ENCODE results near the gene CLEC3B.
A peak's percentile ranks its signal among the peaks of the same experiment; 100 is the strongest.

The CLEC3B gene

DNA sequence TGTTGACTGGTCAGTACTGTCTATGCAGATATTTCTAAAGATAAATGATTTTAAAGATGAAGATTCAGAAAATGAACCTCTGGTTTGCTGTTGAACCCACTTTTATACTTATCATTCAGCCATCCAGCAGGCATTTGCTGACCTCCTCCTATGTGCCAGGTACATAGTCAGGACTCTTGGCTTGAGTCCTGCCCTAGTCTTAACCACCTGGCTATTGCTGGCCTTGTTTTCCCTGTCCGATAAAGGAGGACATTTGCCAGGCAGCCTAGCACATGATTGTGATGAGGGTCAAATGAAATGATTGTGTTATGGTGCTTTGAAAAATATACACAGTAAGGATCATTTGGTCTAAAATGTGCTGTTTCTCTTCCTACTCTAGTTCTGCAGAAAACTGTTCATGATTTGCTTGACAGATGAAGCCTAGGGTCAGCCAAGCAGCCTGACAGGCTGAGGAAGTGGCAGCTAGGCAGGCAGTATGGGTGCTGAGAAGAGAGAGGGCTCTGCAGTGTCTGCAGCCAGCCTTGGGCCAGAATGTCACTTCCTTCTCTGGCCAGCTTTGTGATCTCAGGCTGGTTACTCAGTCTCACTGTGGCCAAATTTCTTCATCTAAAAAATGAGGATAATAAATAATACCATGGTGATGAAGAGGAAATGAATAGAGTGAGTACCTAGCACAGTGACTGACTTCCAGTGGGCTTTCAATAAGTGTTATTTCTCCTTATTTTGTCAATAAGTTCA lies 36.3 kb upstream of the CLEC3B start:
- POLR2A ChIA-PET, result no interaction called here
- no peak overlapping the region for H3K27ac ChIP-seq (ENCODE audit: extremely low read depth, low read depth, low read length)
- no peaks in the 10 kb centered on the region for H3K9me3 ChIP-seq (ENCODE audit: control insufficient read depth, insufficient read depth, low read depth, low read length)
- TF ChIP-seq ZNF366 (tag by site-specific recombination; conservative IDR thresholded peaks at IDR 0.05), result no peak
- TF ChIP-seq ZNF629 (tag by site-specific recombination; IDR thresholded peaks at IDR 0.05), result no peak
- no peak for TF ChIP-seq WT1 (tag by site-specific recombination; IDR thresholded peaks at IDR 0.05)
- no peak for TF ChIP-seq ZNF768 (tag by site-specific recombination; IDR thresholded peaks at IDR 0.05)
- TF ChIP-seq ZNF37A (tag by site-specific recombination; IDR thresholded peaks at IDR 0.05), result no peak
- no peak for TF ChIP-seq KLF10 (tag by site-specific recombination; IDR thresholded peaks at IDR 0.05)
- TF ChIP-seq ZNF155 (tag by site-specific recombination; IDR thresholded peaks at IDR 0.05), result no peak
- TF ChIP-seq ZNF558 (tag by site-specific recombination; IDR thresholded peaks at IDR 0.05), result no peak
- TF ChIP-seq, protein P1, sequence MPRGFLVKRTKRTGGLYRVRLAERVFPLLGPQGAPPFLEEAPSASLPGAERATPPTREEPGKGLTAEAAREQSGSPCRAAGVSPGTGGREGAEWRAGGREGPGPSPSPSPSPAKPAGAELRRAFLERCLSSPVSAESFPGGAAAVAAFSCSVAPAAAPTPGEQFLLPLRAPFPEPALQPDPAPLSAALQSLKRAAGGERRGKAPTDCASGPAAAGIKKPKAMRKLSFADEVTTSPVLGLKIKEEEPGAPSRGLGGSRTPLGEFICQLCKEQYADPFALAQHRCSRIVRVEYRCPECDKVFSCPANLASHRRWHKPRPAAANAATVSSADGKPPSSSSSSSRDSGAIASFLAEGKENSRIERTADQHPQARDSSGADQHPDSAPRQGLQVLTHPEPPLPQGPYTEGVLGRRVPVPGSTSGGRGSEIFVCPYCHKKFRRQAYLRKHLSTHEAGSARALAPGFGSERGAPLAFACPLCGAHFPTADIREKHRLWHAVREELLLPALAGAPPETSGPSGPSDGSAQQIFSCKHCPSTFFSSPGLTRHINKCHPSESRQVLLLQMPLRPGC (tag by site-specific recombination; IDR thresholded peaks at IDR 0.05), result no peak
- no peak for TF ChIP-seq ZNF610 (tag by site-specific recombination; IDR thresholded peaks at IDR 0.05; ENCODE audit: borderline replicate concordance)
- CTCF ChIA-PET, result interaction anchor here (0.6 kb wide), 1 partner anchor 558 kb away, joined by 3 read pairs; no protein-coding TSS in a partner anchor
- H3K4me1 ChIP-seq (ENCODE audit: control insufficient read depth, insufficient read depth, low read length), result peaks cover 7% of the 10 kb centered on the region
- H3K4me3 ChIP-seq (ENCODE audit: low read depth, low read length), result no peak overlapping the region
- peaks cover 0 to 48% of the 10 kb centered on the region in 2 experiments; a peak in 1 of 3 replicates for H3K36me3 ChIP-seq (ENCODE audit: control insufficient read depth in 2 of 2, insufficient read depth in 1 of 2, low read length in 2 of 2)

DNA sequence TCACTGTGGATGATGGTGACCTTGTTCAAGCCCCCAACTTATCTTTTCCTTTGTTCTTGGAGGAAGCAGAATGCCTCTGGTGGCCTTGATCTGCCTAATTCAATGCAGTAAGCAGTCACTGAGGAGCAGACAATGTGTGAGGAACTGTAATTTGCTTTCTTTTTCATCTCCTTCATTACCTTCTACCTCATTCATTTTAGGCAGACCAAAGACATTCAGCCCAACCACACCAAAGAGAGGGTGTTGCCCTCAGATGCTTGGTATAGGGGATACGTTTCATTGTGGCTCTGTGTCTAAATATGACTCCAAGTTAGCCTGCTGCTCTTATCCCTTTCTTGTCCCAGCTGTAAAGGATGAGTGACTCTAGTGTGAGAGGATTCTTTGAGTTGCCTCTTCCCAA lies 34.8 kb upstream of the CLEC3B start:
- Histone ChIP-seq H3K4me1 (ENCODE audit: control insufficient read depth, insufficient read depth, low read length) (peaks cover 14% of the 10 kb centered on the region), H3K4me3 (ENCODE audit: low read depth, low read length) (no peak overlapping the region), H3K9me3 (ENCODE audit: control insufficient read depth, insufficient read depth, low read depth, low read length) (no peaks in the 10 kb centered on the region), H3K27ac (ENCODE audit: extremely low read depth, low read depth, low read length) (no peak overlapping the region), H3K36me3 (ENCODE audit: control insufficient read depth in 2 of 2, insufficient read depth in 1 of 2, low read length in 2 of 2) (peaks cover 0 to 42% of the 10 kb centered on the region in 2 experiments; a peak in 1 of 3 replicates)
- TF ChIP-seq, protein P2, sequence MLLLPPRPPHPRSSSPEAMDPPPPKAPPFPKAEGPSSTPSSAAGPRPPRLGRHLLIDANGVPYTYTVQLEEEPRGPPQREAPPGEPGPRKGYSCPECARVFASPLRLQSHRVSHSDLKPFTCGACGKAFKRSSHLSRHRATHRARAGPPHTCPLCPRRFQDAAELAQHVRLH (tag by site-specific recombination; IDR thresholded peaks at IDR 0.05), result no peak
- TF ChIP-seq, protein P3, sequence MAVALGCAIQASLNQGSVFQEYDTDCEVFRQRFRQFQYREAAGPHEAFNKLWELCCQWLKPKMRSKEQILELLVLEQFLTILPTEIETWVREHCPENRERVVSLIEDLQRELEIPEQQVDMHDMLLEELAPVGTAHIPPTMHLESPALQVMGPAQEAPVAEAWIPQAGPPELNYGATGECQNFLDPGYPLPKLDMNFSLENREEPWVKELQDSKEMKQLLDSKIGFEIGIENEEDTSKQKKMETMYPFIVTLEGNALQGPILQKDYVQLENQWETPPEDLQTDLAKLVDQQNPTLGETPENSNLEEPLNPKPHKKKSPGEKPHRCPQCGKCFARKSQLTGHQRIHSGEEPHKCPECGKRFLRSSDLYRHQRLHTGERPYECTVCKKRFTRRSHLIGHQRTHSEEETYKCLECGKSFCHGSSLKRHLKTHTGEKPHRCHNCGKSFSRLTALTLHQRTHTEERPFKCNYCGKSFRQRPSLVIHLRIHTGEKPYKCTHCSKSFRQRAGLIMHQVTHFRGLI (tag by site-specific recombination; IDR thresholded peaks at IDR 0.05), result peak; percentile 61
- POLR2A ChIA-PET, result no interaction called here
- CTCF ChIA-PET, result no interaction called here

DNA sequence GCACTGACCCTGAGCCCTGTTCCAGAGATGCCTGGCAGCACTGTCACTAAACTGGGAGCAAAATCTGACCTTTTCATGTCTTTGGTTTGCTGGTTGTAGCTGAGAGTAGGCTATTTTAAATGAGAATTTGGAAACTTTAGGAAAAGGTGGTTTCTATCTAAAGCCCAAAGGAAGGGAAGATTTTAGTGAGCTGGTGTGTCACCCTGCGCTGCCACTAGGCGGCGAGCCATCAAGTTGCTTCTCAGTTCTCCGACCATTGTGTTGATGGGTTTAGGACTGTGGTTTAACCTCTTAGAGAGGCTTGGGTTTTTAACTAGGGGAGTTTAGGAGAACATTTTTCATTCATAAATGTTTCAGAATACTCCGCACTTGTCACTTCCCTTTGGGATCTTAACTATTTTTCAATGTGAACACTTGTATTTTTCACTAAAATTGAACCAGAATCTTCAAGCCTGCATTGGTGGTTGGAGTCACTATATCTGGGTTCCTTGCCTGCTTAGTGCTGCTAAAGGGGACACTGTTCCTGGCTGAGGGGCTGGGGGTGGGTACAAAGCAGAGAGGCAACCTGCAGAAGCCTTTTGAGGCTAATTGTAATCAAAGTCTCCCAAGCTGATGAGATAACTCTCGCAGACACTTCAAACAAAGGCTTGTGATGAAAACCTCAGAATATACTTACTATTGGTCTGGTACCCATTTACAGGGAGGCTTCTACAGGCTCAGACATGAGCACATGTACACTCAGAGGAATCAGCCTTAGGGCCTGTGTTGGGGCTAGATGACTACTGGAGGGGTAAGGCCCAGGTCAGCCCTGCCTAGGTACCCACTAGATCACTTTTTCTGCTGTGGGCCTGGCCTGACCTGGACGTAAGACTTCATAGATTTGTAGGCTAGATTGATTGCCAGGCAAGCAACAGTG lies 33.3 kb upstream of the CLEC3B start:
- ChIA-PET POLR2A (no interaction called here), CTCF (interaction anchor here (0.6 to 1.6 kb wide), 5 partner anchors 8 to 245 kb away, joined by 3 read pairs; no protein-coding TSS in a partner anchor)
- Histone ChIP-seq H3K27ac (ENCODE audit: extremely low read depth, low read depth, low read length) (no peak overlapping the region; the same call in 1 of the 2 replicates), H3K4me3 (ENCODE audit: low read depth, low read length) (no peak overlapping the region), H3K9me3 (ENCODE audit: control insufficient read depth, insufficient read depth, low read depth, low read length) (no peaks in the 10 kb centered on the region), H3K4me1 (ENCODE audit: control insufficient read depth, insufficient read depth, low read length) (peaks cover 18% of the 10 kb centered on the region), H3K36me3 (ENCODE audit: control insufficient read depth in 2 of 2, insufficient read depth in 1 of 2, low read length in 2 of 2) (peaks cover 0 to 55% of the 10 kb centered on the region in 2 experiments; a peak in 1 of 3 replicates)
- TF ChIP-seq, protein P4, sequence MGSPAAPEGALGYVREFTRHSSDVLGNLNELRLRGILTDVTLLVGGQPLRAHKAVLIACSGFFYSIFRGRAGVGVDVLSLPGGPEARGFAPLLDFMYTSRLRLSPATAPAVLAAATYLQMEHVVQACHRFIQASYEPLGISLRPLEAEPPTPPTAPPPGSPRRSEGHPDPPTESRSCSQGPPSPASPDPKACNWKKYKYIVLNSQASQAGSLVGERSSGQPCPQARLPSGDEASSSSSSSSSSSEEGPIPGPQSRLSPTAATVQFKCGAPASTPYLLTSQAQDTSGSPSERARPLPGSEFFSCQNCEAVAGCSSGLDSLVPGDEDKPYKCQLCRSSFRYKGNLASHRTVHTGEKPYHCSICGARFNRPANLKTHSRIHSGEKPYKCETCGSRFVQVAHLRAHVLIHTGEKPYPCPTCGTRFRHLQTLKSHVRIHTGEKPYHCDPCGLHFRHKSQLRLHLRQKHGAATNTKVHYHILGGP (tag by site-specific recombination; IDR thresholded peaks at IDR 0.05), result no peak
- TF ChIP-seq ZNF654 (tag by site-specific recombination; IDR thresholded peaks at IDR 0.05; ENCODE audit: low read depth) (0 out of 2 replicates have a peak, but pooled peaks have one; percentile 5), MZF1 (tag by site-specific recombination; IDR thresholded peaks at IDR 0.05; ENCODE audit: borderline replicate concordance) (no peak), BCL11B (tag by site-specific recombination; IDR thresholded peaks at IDR 0.05; ENCODE audit: low read depth) (no peak)
- TF ChIP-seq, protein P5, sequence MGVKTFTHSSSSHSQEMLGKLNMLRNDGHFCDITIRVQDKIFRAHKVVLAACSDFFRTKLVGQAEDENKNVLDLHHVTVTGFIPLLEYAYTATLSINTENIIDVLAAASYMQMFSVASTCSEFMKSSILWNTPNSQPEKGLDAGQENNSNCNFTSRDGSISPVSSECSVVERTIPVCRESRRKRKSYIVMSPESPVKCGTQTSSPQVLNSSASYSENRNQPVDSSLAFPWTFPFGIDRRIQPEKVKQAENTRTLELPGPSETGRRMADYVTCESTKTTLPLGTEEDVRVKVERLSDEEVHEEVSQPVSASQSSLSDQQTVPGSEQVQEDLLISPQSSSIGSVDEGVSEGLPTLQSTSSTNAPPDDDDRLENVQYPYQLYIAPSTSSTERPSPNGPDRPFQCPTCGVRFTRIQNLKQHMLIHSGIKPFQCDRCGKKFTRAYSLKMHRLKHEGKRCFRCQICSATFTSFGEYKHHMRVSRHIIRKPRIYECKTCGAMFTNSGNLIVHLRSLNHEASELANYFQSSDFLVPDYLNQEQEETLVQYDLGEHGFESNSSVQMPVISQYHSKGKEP (tag by site-specific recombination; IDR thresholded peaks at IDR 0.05), result no peak
- TF ChIP-seq, protein P6, sequence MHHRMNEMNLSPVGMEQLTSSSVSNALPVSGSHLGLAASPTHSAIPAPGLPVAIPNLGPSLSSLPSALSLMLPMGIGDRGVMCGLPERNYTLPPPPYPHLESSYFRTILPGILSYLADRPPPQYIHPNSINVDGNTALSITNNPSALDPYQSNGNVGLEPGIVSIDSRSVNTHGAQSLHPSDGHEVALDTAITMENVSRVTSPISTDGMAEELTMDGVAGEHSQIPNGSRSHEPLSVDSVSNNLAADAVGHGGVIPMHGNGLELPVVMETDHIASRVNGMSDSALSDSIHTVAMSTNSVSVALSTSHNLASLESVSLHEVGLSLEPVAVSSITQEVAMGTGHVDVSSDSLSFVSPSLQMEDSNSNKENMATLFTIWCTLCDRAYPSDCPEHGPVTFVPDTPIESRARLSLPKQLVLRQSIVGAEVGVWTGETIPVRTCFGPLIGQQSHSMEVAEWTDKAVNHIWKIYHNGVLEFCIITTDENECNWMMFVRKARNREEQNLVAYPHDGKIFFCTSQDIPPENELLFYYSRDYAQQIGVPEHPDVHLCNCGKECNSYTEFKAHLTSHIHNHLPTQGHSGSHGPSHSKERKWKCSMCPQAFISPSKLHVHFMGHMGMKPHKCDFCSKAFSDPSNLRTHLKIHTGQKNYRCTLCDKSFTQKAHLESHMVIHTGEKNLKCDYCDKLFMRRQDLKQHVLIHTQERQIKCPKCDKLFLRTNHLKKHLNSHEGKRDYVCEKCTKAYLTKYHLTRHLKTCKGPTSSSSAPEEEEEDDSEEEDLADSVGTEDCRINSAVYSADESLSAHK (tag by site-specific recombination; IDR thresholded peaks at IDR 0.05), result peak; percentile 51; the same call in 1 of the 2 replicates
